GM13976 (cell line): ENCODE results near the gene KCNQ5.

ENCODE experiments used
- DNase-seq: peaks from one replicate; pipeline ENCODE4 v3.0.0; 2012; ENCODE audit warnings: low spot score
- in situ Hi-C: fragments of 300-500 bp; cut with MboI; formaldehyde crosslinking; loops from one replicate; pipeline ENCODE4 v1.12.0; 2022; ENCODE audit warnings: low sequenced_read_pairs, mixed read lengths, inconsistent platforms; ENCODE audit not compliant: unreplicated experiment
- TF ChIP-seq, protein P1 (sequence below): IDR thresholded peaks from 2 replicates; pipeline ENCODE4 v1.5.1; 2012; ENCODE audit warnings: borderline replicate concordance, mild to moderate bottlenecking; ENCODE audit not compliant: insufficient read depth; ENCODE audit errors: extremely low read depth, missing control alignments, control extremely low read depth

The KCNQ5 gene

DNA sequence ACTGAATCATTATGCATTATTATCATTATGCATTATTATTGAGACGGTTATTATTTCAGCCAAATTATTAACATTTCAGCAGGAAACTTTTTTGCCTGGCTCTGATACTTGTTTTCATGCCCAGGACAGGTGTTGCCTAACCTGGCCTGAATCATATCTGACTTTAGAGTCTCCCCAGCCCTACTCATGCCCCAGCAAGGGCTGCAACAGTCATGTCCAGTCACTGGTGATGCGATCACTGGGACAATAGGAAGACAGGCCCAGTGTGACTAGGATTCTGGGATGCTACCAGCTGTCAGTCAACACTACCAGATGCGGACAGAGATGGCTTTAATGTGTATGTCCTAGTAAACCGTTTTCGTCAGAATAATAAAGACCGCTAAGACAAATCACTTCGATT is 318.4 kb downstream of the KCNQ5 start:
- TF ChIP-seq, protein P1, sequence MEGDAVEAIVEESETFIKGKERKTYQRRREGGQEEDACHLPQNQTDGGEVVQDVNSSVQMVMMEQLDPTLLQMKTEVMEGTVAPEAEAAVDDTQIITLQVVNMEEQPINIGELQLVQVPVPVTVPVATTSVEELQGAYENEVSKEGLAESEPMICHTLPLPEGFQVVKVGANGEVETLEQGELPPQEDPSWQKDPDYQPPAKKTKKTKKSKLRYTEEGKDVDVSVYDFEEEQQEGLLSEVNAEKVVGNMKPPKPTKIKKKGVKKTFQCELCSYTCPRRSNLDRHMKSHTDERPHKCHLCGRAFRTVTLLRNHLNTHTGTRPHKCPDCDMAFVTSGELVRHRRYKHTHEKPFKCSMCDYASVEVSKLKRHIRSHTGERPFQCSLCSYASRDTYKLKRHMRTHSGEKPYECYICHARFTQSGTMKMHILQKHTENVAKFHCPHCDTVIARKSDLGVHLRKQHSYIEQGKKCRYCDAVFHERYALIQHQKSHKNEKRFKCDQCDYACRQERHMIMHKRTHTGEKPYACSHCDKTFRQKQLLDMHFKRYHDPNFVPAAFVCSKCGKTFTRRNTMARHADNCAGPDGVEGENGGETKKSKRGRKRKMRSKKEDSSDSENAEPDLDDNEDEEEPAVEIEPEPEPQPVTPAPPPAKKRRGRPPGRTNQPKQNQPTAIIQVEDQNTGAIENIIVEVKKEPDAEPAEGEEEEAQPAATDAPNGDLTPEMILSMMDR, result no peak
- DNase-seq, result no peak
- in situ Hi-C loops, result no loop called here

DNA sequence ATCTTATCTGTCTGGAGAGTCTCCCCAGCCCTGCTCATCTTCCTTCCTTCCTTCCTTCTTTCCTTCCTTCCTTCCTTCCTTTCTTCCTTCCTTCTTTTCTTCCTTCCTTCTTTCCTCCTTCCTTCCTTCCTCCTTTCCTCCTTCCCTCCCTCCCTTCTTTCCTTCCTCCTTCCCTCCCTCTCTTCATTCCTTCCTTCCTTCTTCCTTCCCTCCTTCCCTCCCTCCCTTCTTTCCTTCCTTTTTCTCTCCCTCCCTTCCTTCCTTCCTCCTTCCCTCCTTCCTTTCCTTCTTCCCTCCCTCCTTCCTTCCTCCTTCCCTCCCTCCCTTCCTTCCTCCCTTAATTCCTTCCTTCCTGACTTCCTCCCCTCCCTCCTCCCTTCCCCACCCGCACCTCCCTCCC is 319.4 kb downstream of the KCNQ5 start:
- in situ Hi-C loops, result no loop called here
- TF ChIP-seq, protein P1, result no peak
- DNase-seq, result no peak

DNA sequence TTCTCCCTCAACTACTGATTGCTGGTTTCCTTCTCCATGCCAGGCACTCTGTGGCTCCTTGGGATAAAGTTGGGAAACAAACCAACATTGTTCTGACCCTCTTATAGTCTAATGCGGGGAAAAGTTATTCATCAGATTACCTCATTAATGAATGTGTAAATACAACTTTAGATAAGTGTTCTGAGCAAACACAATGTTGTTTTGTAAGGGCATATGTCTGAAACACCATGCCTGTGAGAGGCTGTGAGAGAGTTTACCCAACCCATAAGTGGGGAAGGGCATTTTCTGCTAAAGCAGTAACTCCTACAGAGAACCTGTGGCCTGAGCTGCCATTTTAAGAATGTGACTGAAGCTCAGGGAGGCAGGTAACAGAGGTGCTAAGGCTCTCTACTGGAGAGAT is 319.9 kb downstream of the KCNQ5 start:
- TF ChIP-seq, protein P1, result no peak
- no peak for DNase-seq
- in situ Hi-C loops, result no loop called here

DNA sequence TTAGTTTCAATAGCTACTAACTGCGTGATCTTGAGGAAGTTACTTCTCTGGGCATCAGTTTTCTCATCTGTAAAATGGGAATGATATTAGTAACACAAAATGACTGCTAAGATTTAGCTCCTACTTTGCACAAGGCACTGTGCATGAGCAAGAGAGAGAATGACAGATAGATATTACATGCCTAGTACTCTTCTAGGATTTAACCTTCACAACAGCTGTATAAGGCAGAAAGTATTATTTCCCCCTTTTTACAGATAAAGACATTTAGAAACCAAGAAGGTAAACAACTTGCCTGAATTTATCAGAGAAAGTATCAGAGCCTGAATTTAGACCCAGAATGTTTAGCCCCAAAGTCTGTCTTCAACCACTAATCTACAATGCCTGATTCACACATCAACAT is 321.8 kb downstream of the KCNQ5 start:
- no peak for DNase-seq
- in situ Hi-C loops, result no loop called here
- TF ChIP-seq, protein P1, result no peak

DNA sequence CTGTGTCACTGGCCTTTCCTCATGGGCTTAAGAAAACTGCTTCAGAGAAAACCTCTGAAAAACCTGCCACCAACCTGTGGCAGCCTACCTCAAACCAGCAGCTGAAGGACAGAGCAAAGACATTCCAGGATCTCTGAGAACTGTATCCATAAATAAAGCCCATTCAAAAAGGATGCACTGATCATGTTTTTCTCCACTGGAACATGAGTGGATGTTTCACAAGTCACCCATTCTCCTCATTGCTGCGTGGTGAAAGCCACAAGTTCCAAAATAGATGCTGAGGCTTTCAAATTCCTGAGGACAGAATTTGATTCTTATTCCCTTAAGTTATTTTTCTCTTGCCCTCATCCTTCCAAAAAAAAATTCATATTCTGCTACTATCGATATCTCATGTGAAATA is 322.8 kb downstream of the KCNQ5 start:
- in situ Hi-C loops, result no loop called here
- TF ChIP-seq, protein P1, result no peak
- no peak for DNase-seq

DNA sequence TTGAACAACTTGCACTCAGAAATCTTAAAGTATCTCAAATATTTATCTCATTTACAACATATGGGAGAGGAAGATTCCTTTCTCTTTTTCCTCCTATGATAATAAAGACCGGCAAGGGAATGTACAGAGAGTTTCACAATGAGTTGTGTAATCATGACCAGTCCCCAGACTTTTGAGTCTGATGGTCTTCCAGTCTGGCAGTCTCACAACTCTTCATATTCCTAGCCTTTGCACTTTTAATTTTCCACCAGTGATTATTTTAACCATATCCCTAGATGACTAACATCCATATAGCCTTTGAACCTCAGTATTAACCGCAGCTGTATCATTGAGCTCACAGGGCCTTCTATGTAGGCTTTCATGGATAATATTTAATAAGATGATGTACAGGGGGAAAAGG is 324.9 kb downstream of the KCNQ5 start:
- no peak for DNase-seq
- TF ChIP-seq, protein P1, result no peak
- in situ Hi-C loops, result no loop called here

DNA sequence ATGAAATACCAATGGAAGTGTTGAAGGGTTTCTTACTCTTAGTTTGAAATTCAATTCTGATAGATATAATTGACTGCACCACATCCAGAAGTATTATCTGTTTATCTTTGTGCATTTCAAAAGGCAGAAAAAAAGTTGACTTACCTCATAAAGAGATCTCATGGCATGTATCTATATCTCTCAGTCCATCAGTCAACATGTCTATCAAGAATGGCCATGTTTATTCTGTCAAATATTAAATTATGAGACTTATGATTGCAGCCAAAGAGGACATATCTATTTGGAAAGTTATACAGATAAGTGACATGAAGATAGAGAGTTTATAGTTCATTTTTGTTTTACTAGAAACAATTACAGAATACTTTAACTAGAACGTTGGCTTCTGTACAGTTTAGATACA is 325.7 kb downstream of the KCNQ5 start:
- TF ChIP-seq, protein P1, result no peak
- in situ Hi-C loops, result no loop called here
- DNase-seq, result no peak
